HG03280 (cell line): ENCODE measurements around the gene SEZ6L2.
A peak's percentile ranks its signal among the peaks of the same experiment; 100 is the strongest.
"Not testable (repeated sequence)": the region's sequence is repeated elsewhere in the genome, so short reads cannot be mapped to it uniquely, and the experiment has no call there.

ENCODE experiments used
- ATAC-seq: cut with Tn5 transposase; IDR thresholded peaks from one replicate; pipeline ENCODE4 v1.9.1; 2021; ENCODE audit warnings: mild to moderate bottlenecking, moderate library complexity; ENCODE audit not compliant: unreplicated experiment

Gene SEZ6L2

DNA sequence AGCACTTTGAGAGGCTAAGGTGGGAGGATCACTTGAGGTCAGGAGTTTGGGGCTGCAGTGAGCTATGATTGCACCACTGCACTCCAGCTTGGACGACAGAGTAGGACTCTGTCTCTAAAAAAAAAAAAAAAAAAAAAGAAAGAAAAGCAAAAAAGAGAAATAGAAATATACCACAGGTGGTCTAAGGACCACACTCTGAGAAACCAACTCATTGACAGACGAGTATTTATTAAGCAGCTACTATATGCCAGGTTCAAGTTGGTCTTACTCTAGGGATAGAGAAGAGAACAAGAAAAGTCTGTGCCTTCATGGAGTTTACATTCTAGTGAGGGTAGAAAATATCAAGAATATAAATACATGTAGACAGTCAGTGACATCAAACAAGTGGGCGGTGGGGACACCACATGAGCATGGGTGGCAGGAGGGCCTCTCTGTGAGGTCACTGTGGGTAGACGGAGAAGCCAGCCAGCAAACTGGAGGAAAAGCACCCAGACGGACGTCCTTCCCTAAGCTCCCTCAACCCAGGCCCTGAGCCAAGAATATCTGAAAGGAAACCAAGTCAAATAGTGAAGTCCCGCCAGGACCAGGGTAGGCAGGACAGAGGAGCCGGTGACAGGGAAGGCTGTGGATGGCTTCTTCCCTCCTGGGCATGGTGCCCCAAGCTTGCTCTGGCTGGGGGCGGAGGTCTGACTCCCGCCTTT lies 41.1 kb downstream of the SEZ6L2 start:
- ATAC-seq: no peak

DNA sequence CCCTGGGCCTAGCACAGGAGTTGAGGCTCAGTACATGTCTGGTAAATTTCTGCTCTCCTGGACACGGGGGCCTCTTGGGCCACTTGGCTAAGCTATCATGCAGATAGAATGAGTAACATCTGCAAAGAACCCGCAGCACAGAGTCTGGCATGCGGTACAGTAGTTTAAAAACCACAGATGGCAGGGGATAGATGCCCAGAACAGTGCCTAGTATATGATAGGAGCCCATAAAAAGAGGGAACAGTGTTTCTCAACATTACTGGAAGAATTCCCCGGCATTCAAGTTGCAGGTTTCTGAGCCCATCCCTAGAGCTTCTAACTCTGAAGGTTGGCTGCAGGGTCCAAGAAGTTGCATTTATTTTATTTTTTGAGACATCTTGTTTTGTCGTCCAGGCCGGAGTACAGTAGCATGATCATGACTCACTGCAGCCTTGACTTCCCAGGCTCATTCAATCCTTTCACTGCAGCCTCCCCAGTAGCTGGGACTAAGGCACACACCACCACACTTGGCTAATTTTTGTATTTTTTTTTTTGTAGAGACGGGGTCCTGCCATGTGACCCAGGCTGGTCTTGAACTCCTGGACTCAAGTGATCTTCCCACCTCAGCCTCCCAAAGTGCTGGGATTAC lies 42.1 kb downstream of the SEZ6L2 start:
- ATAC-seq: no peak

- no peak for ATAC-seq
These were observed 44.7 kb downstream of the SEZ6L2 start for GRCh38 chr16:29854520-29855100.

DNA sequence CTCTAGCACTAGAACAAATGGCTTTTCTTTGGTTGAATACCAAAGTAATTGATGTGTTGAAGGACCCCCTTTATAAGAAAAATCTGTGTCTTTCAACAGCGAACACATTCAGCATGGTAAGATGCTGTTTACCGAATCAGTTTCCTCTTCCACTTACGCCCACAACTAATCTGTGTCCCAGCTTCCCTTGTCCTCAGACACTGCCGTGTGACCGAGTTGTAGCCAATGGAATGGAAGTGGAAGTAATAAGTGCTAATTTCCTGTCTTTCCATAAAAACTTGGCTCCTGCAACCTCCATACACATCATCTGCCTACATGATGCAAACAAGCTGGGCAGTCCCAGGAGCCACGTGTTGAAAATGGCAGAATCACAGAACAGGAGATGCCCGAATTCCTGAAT lies 46.7 kb downstream of the SEZ6L2 start:
- no peak for ATAC-seq

GRCh38 chr16:29850998-29851397 lies 48.4 kb downstream of the SEZ6L2 start:
- ATAC-seq: no peak

- no peak for ATAC-seq
These were observed 49.8 kb downstream of the SEZ6L2 start for GRCh38 chr16:29849505-29849904.

DNA sequence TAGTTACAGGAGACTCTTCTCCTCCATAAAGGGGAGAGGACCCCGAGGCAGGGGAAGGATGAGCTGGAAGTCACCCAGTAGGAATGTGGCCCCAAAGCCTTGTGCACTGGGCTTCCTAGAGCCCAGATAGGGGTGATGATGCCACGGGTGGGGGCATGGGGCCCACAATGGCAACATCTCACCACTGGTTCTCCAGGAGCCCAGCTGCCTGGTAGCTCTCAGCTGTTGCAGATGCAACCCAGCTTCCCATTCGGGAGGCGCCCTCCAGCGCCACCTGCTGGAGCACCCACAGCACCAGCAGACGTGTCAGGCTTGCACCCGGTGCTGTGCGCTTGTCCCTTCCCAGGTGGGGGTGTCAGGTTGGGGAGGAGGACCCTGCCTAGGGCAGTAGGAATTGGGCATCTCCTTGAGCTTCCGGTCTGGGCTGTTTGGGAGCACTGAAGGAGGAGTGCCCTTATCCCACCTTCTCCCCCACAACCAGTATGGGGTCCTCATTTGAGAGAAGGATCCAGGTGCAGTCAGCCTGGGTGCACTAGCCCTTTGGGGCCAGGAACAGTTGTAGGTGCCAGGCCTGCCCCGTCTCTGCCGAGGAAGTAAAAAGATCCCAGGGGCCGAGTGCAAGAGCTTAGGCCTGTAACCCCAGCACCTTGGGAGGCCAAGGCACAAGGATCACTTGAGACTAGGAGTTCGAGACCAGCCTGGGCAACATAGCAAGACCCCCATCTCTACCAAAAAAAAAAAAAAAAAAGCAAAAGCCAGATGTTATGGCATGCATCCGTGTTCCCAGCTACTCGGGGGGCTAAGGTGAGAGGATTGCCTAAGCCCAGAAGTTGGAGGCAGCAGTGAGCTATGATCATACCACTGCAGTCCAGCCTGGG lies 50.7 kb downstream of the SEZ6L2 start:
- peak; percentile 64 for ATAC-seq

- no peak for ATAC-seq
These were observed 53.7 kb downstream of the SEZ6L2 start for GRCh38 chr16:29845656-29846055.

DNA sequence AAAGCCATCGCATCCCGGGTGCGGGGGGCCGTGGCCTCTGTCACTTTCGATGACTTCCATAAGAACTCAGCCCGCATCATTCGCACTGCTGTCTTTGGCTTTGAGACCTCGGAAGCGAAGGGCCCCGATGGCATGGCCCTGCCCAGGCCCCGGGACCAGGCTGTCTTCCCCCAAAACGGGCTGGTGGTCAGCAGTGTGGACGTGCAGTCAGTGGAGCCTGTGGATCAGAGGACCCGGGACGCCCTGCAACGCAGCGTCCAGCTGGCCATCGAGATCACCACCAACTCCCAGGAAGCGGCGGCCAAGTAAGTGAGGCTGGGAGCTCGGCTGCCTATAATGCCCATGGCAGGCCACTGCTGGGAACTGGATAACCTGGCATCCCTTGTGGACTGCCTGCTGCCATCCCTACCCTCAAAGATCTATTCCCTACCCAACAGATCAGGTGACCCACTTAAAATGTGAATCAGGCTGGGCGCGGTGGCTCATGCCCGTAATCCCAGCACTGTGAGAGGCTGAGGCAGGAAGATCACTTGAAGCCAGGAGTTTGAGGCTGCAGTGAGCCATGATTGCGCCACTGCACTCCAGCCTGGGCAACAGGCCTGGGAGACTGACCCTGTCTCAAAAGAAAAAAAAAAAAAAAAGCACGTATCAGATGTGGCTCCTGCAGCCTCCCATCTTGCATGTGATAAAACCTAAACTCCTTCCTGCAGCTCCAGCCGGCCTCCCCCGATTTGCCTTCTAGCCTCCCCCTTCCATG lies 54.6 kb downstream of the SEZ6L2 start:
- ATAC-seq: no peak

DNA sequence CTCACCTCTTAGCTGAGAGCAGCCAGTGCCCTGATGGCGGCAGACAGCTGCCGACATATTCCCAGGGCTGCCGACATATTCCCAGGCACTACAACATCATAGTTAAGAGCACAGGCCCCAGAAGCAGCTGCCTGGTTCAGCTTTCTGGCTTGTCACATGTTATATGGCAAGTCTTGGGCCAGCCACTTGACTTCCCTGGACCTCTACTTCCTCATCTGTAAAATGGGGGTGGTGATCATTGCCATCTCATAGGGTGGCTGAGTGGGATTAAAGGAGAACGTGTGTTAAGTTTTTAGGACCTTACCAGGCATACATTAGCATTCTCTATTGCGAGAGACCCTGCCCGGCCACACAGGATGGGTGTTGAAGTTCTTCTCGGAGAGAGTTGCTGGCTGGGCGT lies 55.4 kb downstream of the SEZ6L2 start:
- no peak for ATAC-seq

GRCh38 chr16:29842732-29843346 lies 56.5 kb downstream of the SEZ6L2 start:
- ATAC-seq: no peak

GRCh38 chr16:29841631-29842030 lies 57.7 kb downstream of the SEZ6L2 start:
- no peak for ATAC-seq

GRCh38 chr16:29840240-29840639 lies 59.1 kb downstream of the SEZ6L2 start:
- ATAC-seq: no peak

DNA sequence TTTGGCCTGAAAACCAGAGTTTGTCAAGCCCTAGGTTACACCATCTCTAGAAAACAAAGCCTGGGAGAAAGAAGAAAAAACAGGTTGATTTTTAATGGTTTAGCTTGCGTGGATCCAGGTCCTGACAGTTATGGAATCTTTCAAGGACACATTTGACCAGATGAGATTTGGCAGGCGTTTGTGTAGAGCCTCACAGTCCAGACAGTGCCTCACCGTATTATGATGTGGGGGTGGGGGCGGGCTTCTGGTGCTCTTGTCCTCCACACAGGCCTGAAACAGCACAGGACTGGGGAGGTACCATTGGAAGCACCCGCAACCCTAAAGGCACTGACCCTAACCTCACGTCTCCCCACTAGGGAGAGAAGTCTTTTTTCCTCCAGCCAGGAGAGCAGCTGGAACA lies 59.5 kb downstream of the SEZ6L2 start:
- no peak for ATAC-seq

DNA sequence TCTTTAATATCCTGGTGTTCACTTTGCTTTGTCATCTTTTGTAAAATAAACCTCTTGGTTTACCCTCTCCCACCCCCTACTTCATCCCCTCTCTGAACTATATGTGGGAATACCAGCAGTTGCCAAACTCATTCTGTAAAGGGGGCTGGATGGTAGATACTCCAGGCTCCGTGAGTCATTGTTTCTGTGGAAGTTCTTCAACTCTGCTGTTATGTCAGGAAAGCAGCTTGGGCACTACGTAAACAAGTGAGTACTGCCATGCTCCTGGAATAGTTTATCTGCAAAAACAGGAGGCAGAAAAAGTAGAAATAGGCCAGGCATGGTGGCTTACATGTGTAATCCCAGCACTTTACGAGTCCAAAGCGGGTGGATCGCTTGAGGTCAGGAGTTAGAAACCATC lies 61.5 kb downstream of the SEZ6L2 start:
- ATAC-seq: no peak

GRCh38 chr16:29836623-29837022 lies 62.7 kb downstream of the SEZ6L2 start:
- ATAC-seq: no peak

DNA sequence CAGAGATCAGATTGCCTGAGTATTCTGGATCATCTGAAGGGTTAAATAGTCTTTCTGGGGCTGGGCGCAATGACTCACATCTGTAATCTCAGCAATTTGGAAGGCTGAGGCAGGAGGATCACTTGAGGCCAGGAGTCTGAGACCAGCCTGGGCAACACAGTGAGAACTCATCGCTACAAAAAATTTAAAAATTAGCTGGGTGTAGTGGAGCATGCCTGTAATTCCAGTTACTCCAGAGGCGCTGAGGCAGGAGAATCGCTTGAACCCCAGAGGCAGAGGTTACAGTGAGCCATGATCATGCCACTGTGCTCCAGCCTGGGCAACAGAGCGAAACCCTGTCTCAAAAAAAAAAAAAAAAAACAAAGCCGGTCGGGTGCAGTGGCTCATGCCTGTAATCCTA lies 63.4 kb downstream of the SEZ6L2 start:
- ATAC-seq: no peak

DNA sequence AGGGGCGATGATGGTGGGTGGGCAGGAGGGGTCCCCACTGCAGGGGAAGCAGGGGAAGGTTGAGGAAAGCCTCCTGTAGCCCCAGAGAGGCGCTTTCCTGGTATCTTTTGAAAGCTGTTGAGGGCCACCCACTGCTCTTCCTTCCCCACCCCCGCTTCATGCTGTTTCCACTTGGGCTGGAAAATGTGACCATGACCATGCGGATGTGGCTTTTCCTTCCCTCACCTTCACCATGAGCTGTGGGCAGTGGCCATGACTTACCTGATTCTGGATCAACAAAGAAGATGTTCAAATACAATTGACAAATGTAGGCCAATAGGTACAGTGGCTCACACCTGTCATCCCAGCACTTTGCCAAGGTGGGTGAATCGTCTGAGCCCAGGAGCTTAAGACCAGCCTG lies 65.3 kb downstream of the SEZ6L2 start:
- ATAC-seq: no peak

DNA sequence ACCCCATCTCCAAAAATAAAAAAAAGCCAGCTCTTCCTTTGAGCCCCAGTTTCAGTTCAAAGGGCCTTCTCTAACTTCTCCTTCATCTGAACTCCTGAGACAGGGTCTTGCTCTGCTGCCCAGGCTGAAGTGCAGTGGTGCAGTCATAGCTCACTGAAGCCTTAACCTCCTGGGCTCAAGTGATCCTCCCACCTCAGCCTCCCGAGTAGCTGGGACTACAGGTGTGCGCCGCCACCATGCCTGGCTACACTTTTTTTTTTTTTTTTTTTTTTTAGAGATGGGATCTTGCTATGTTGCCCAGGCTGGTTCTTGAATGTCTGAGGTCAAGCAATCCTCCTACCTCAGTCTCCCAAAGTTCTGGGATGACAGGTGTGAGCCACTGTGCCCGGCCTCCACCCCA lies 66.1 kb downstream of the SEZ6L2 start:
- ATAC-seq: not testable (repeated sequence)

GRCh38 chr16:29831490-29831889 lies 67.9 kb downstream of the SEZ6L2 start:
- no peak for ATAC-seq
